A549 treated with AZD2906 at 1 μM for 4 hours (cell line): ENCODE measurements around the gene GMPPA. TPM values are rescaled to one million over a fixed set of nuclear protein-coding genes. Genes with fewer than 3 reads are reported as not detected.

Experiments used
- total RNA-seq: library from RNA; stranded (reverse); fragments of 200-300 nt; extraction: Qiagen RNA extraction; gene quantifications from 5 replicates; pipeline ENCODE4 v1.2.3, GENCODE V29; 2022

The GMPPA gene
- 32.4 to 39.4 TPM (median 36.7 TPM) in 5 replicates for total RNA-seq

DNA sequence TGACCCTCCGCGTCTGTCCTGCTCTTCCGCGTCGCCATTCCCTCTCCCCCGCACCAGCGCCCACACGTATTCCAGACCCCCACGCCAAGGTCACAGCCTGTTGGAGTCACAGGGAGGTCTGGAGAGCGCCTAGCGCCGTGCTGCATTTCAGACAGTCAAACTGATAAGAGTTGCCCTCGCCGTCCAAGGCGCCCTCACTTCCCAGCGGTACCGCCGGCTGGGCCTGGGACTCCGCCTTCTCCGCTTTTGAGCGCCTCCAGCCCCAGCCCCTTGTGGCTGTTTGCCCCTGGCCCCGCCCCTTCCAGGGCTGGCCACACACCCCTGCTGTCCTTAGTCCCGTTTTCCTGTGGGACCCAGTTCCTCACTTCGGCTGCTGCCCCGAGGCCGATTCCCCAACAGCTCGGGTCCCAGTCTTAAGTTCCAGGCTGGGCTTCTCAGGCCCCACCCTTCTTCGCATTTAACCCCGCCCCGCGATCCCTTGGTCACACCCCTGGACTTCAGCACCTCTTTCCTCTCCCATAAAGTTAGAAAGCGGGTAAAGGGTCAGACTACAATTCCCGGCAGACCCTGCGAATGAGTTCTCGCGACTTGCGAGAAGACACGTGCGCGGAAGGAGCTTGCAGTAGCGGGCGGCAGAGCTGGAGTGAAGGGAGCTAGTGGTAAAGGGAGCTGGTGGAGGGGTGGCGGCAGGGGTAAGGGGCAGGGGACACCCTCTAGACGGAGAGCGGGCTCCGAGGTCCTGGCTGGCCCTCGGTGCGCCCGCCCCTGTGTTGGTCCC lies at the start of gene GMPPA:
Gene GMPPA (plus strand): TSS at position 612 of the 778 bp plus-strand sequence. CDS start 1,085 bp downstream, outside the sequence.

DNA sequence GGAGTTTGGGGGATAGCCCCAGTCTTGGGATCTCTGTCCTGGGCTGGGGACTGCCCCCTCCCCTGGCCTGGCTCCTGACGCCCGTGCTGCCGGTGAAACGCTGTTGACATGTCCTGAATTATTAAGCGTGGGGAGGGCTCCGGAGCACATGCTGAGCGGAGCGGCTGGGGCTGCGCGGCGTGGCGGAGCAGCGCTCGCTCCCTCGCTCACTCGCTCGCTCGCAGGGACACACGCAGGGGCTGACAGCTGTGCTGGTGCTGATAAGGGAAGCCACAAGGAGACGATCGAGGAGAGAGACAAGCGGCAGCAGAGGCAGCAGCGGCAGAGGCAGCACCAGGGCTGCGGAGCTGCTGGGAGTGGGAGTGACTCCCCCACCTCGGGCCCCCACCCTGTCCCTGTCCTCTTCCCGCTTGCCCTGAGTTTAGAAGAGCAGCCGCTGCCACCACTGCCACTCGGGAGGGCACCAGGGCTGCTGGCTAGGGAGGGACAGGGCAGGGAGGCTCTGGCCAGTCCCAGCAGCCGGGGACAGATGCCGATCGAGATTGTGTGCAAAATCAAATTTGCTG lies 15.6 kb downstream of the GMPPA start, which contains the start of gene ASIC4:
Gene ASIC4 (plus strand): TSS at position 287 of the 566 bp plus-strand sequence. CDS start 243 bp downstream, at position 530.

DNA sequence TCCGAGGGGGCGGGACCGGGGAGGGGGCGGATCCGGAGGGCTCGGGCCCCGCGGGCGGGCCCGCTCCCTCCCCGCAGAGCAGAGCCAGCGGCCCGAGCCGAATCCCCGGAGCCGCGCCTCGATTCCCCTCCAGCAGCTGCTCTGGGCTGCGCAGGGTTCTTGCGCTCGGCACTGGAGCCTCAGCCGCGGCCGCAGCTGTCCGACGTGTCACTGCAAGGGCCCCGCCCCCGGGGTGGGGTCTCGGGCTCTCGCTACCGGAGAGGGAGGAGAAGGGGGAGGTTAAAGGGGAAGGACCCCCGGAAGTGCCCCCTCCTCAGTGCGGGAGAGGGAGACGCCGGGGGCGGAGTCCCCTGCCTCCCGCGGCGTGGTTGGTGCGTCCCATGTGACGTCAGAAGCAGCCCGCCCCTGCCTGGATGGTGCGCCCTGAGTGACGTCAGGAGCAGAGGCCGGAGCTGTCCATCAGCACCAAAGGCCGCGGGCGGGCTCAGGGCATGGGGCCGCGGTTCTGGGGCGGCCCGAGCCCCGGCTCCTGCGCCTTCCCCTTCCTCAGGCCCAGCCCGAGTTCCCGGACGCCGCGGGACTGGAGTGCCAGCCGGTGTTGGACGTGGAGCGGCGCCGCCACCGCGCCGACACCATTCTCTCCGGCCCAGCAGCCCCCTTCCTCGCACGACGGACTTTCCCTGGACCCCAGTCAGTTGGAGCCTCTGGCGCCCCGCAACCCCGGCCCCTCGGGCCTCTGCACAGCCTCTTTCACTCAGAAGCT lies 45.1 kb downstream of the GMPPA start, which contains the start of the genes CHPF and TMEM198:
Gene CHPF (minus strand): TSS at position 214 of the 763 bp plus-strand sequence. CDS start 271 bp downstream, outside the sequence.
Gene TMEM198 (plus strand): TSS at position 433 of the 763 bp plus-strand sequence. CDS start 700 bp downstream, outside the sequence.

Other genes starting within 250 kb of the GMPPA start
- 0.10 to 0.32 TPM (median 0.12 TPM) in 5 replicates for gene TUBA4B, start 245.6 kb upstream of the GMPPA start, total RNA-seq
- gene TUBA4A, start 245.0 kb upstream of the GMPPA start, total RNA-seq, result 225 to 347 TPM (median 253 TPM) in 5 replicates
- gene DNAJB2, start 219.5 kb upstream of the GMPPA start, total RNA-seq, result 32.4 to 37.7 TPM (median 36.7 TPM) in 5 replicates
- 0.95 to 1.5 TPM (median 1.3 TPM) in 5 replicates for gene PTPRN, start 189.5 kb upstream of the GMPPA start, total RNA-seq
- not detected in 5 replicates for gene RESP18, start 166.1 kb upstream of the GMPPA start, total RNA-seq
- 56.8 to 62.2 TPM (median 60.4 TPM) in 5 replicates for gene DNPEP, start 111.0 kb upstream of the GMPPA start, total RNA-seq
- gene DES, start 80.5 kb upstream of the GMPPA start, total RNA-seq, result 0.14 to 0.69 TPM (median 0.27 TPM) in 5 replicates
- gene SPEG, start 64.0 kb upstream of the GMPPA start, total RNA-seq, result 6.5 to 11.6 TPM (median 9.6 TPM) in 5 replicates
- gene ASIC4, start 15.6 kb downstream of the GMPPA start, total RNA-seq, result 0.04 to 0.07 TPM (median 0.05 TPM) in 5 replicates
- 18.6 to 32.1 TPM (median 31.6 TPM) in 5 replicates for gene CHPF, start 44.9 kb downstream of the GMPPA start, total RNA-seq
- 0.62 to 1.2 TPM (median 0.96 TPM) in 5 replicates for gene TMEM198, start 45.1 kb downstream of the GMPPA start, total RNA-seq
- gene OBSL1, start 72.6 kb downstream of the GMPPA start, total RNA-seq, result 18.7 to 23.2 TPM (median 21.6 TPM) in 5 replicates
- gene INHA, start 73.4 kb downstream of the GMPPA start, total RNA-seq, result 0.21 to 0.59 TPM (median 0.52 TPM) in 5 replicates
- gene STK11IP, start 99.0 kb downstream of the GMPPA start, total RNA-seq, result 13.0 to 18.4 TPM (median 16.5 TPM) in 5 replicates
- gene SLC4A3, start 128.7 kb downstream of the GMPPA start, total RNA-seq, result 2.0 to 3.8 TPM (median 2.9 TPM) in 5 replicates